H1 (cell line): ENCODE results near the gene BAD. TPM values are rescaled to one million over a fixed set of nuclear protein-coding genes. Genes with fewer than 3 reads are reported as not detected.

Experiments used
- CTCF ChIA-PET: fragments of 300-600 bp; sonication (Branson Sonifier 250); formaldehyde crosslinking; loops from one replicate; lab custom pipeline; 2021; ENCODE audit not compliant: partially characterized antibody; lab: Charles Lee
- POLR2A ChIA-PET: fragments of 300-600 bp; sonication (Branson Sonifier 250); formaldehyde crosslinking; loops from one replicate; lab custom pipeline; 2021; ENCODE audit warnings: inconsistent platforms; ENCODE audit not compliant: partially characterized antibody; lab: Charles Lee
- DNase-seq, 2 experiments: peaks; one replicate each; pipeline versions ENCODE4 v3.0.0 to v3.0.0-alpha.2; 2010 to 2022; ENCODE audit warnings: low spot score in 2 of 2, low read depth in 1 of 2, mixed read lengths in 1 of 2
- FAIRE-seq: peaks from 2 replicates; lab custom pipeline; 2011; peaks lifted over from hg19 to GRCh38; lab: Jason Lieb, UNC
- H2AFZ ChIP-seq: 2 replicates; pipeline ENCODE4 v1.8.1; 2012; ENCODE audit warnings: low read length, inconsistent platforms
- H2AK5ac ChIP-seq: 2 replicates; pipeline ENCODE4 v1.6.1; 2013; ENCODE audit warnings: low read depth, low read length
- H2BK120ac ChIP-seq: replicated peaks from 2 replicates; pipeline ENCODE3; 2013; ENCODE audit warnings: low read depth, low read length, inconsistent platforms
- H2BK12ac ChIP-seq: 2 replicates; pipeline ENCODE4 v1.6.1; 2013; ENCODE audit warnings: low read depth, low read length
- H2BK15ac ChIP-seq: 2 replicates; pipeline ENCODE4 v1.6.1; 2013; ENCODE audit warnings: low read length
- H2BK20ac ChIP-seq: 2 replicates; pipeline ENCODE4 v1.6.1; 2013; ENCODE audit warnings: low read length
- H2BK5ac ChIP-seq: 2 replicates; pipeline ENCODE4 v1.6.1; 2013; ENCODE audit warnings: low read depth, low read length
- H3K14ac ChIP-seq: 2 replicates; pipeline ENCODE4 v1.6.1; 2013; ENCODE audit warnings: inconsistent platforms; ENCODE audit not compliant: insufficient read length
- H3K18ac ChIP-seq: 2 replicates; pipeline ENCODE4 v1.6.1; 2013; ENCODE audit warnings: low read length; ENCODE audit errors: extremely low read depth
- H3K23ac ChIP-seq: 2 replicates; pipeline ENCODE4 v1.6.1; 2013; ENCODE audit warnings: inconsistent platforms; ENCODE audit not compliant: insufficient read length
- H3K23me2 ChIP-seq: 2 replicates; pipeline ENCODE4 v1.6.1; 2013; ENCODE audit warnings: low read depth, low read length
- H3K27ac ChIP-seq: 2 replicates; pipeline ENCODE4 v1.6.1; 2011; ENCODE audit warnings: low read depth, low read length, inconsistent platforms
- H3K27me3 ChIP-seq, 4 experiments: replicated peaks in 1 of 4; 1 replicate in 1 of 4; 2 replicates in 3 of 4; pipeline versions ENCODE4 v1.6.1 to v1.8.1; 2011 to 2013; ENCODE audit warnings: low read length in 3 of 4, mild to moderate bottlenecking in 3 of 4, inconsistent platforms in 2 of 4, mixed read lengths in 2 of 4, moderate library complexity in 1 of 4; ENCODE audit not compliant: control insufficient read depth in 3 of 4, insufficient read depth in 3 of 4; ENCODE audit errors: extremely low read depth in 1 of 4
- H3K36me3 ChIP-seq, 4 experiments: 2 replicates each; pipeline versions ENCODE4 v1.6.1 to v1.8.1; 2011 to 2013; ENCODE audit warnings: mild to moderate bottlenecking in 4 of 4, low read length in 3 of 4, moderate library complexity in 2 of 4, control low read depth in 1 of 4, inconsistent platforms in 1 of 4; ENCODE audit not compliant: insufficient read depth in 4 of 4, control insufficient read depth in 2 of 4
- H3K4ac ChIP-seq: replicated peaks from 2 replicates; pipeline ENCODE3; 2013; ENCODE audit warnings: low read length, low read depth, mixed read lengths, inconsistent platforms; ENCODE audit not compliant: insufficient read length
- H3K4me1 ChIP-seq, 4 experiments: replicated peaks in 1 of 4; 1 replicate in 1 of 4; 2 replicates in 3 of 4; pipeline versions ENCODE4 v1.6.1 to v1.8.1; 2011 to 2013; ENCODE audit warnings: low read length in 3 of 4, inconsistent platforms in 2 of 4, mixed read lengths in 1 of 4; ENCODE audit not compliant: insufficient read depth in 4 of 4, control insufficient read depth in 3 of 4
- H3K4me2 ChIP-seq, 2 experiments: 2 replicates each; pipeline versions ENCODE4 v1.6.1 to v1.8.1; 2011 to 2013; ENCODE audit warnings: low read depth in 2 of 2, low read length in 2 of 2, control low read depth in 1 of 2, inconsistent platforms in 1 of 2, mild to moderate bottlenecking in 1 of 2; ENCODE audit not compliant: insufficient read depth in 1 of 2
- H3K4me3 ChIP-seq, 4 experiments: fragments of 200-600, 300-600 bp in 1 of 4; sonication (generic), shearing (Covaris generic), sonication (Bioruptor Twin) in 1 of 4; 2 replicates each; pipeline versions ENCODE4 v1.5.1 to v1.8.1; 2011 to 2016; ENCODE audit warnings: low read length in 4 of 4, low read depth in 3 of 4, control low read depth in 2 of 4, inconsistent platforms in 2 of 4, mild to moderate bottlenecking in 2 of 4, mixed read lengths in 1 of 4, moderate library complexity in 1 of 4; ENCODE audit not compliant: insufficient read depth in 2 of 4; ENCODE audit errors: extremely low read depth in 1 of 4
- H3K56ac ChIP-seq: replicated peaks from 2 replicates; pipeline ENCODE3; 2013; ENCODE audit warnings: low read depth, mild to moderate bottlenecking, mixed read lengths, low read length, inconsistent platforms; ENCODE audit not compliant: insufficient read length
- H3K79me1 ChIP-seq: 2 replicates; pipeline ENCODE4 v1.6.1; 2013; ENCODE audit warnings: low read depth, low read length, control low read depth
- H3K79me2 ChIP-seq, 2 experiments: 2 replicates each; pipeline versions ENCODE4 v1.6.1 to v1.8.1; 2012 to 2013; ENCODE audit warnings: low read length in 2 of 2, mild to moderate bottlenecking in 2 of 2, inconsistent platforms in 1 of 2; ENCODE audit not compliant: insufficient read depth in 2 of 2, control insufficient read depth in 1 of 2
- H3K9ac ChIP-seq, 4 experiments: replicated peaks in 1 of 4; 1 replicate in 1 of 4; 2 replicates in 3 of 4; pipeline versions ENCODE4 v1.6.1 to v1.8.1; 2011 to 2013; ENCODE audit warnings: low read depth in 3 of 4, low read length in 3 of 4, control low read depth in 2 of 4, mild to moderate bottlenecking in 2 of 4, moderate library complexity in 2 of 4, inconsistent platforms in 1 of 4; ENCODE audit errors: extremely low read depth in 1 of 4
- H3K9me3 ChIP-seq, 2 experiments: 2 replicates each; pipeline versions ENCODE4 v1.6.1 to v1.8.1; 2012 to 2013; ENCODE audit warnings: mild to moderate bottlenecking in 2 of 2, moderate library complexity in 2 of 2, control low read depth in 1 of 2, inconsistent platforms in 1 of 2, low read depth in 1 of 2, low read length in 1 of 2, mixed read lengths in 1 of 2; ENCODE audit not compliant: insufficient read depth in 2 of 2
- H4K20me1 ChIP-seq, 2 experiments: replicated peaks in 1 of 2; 2 replicates each; pipeline versions ENCODE3 to v1.8.1; 2011 to 2013; ENCODE audit warnings: inconsistent platforms in 2 of 2, low read length in 2 of 2, mild to moderate bottlenecking in 1 of 2; ENCODE audit not compliant: insufficient read depth in 2 of 2, control insufficient read depth in 1 of 2
- H4K5ac ChIP-seq: 2 replicates; pipeline ENCODE4 v1.6.1; 2013; ENCODE audit warnings: low read length, low read depth, mixed read lengths, inconsistent platforms; ENCODE audit not compliant: insufficient read length
- H4K8ac ChIP-seq: 2 replicates; pipeline ENCODE4 v1.8.0; 2013; ENCODE audit warnings: mild to moderate bottlenecking, moderate library complexity, low read length, inconsistent platforms; ENCODE audit not compliant: insufficient read depth; ENCODE audit errors: extremely low read depth
- H4K91ac ChIP-seq: replicated peaks from 2 replicates; pipeline ENCODE3; 2013; ENCODE audit warnings: low read length, mixed read lengths, inconsistent platforms; ENCODE audit not compliant: insufficient read length
- CEBPB ChIP-seq: IDR thresholded peaks from 2 replicates; pipeline ENCODE4 v1.6.1; 2012; ENCODE audit warnings: low read depth, low read length
- WGBS, 2 experiments: shearing (Covaris generic) in 1 of 2; methylation state at CpG; one replicate each; pipeline versions ENCODE4 v1.1.6 to v1.1.7; 2013 to 2015; ENCODE audit warnings: low lambda C conversion rate in 2 of 2, mixed read lengths in 2 of 2, inconsistent platforms in 1 of 2, low coverage in 1 of 2, missing lambda C conversion rate in 1 of 2; ENCODE audit not compliant: insufficient replicate concordance in 2 of 2, insufficient coverage in 1 of 2, insufficient read length in 1 of 2; ENCODE audit errors: extremely low coverage in 1 of 2, missing lambda C conversion rate in 1 of 2; 5-methylcytosine and 5-hydroxymethylcytosine counted together
- polyA plus RNA-seq, 7 experiments: library from polyadenylated mRNA; depleted of rRNA in 3 of 7; stranded (reverse) in 5 of 7; unstranded in 2 of 7; fragments of >200 nt in 5 of 7; fragments of 200-250 nt in 2 of 7; gene quantifications; 1 replicate in 5 of 7; 2 replicates in 1 of 7; 4 replicates in 1 of 7; pipeline versions ENCODE4 v1.2.1 to v1.2.3, GENCODE V29; 2011 to 2013; ENCODE audit warnings: missing spikeins in 2 of 7, mixed read lengths in 2 of 7
- total RNA-seq: library from RNA; stranded (reverse); fragmentation: NEBNext Ultra II Directional; extraction: Animal tissue kit (Norgen Biotek cat#: 25700); gene quantifications from 2 replicates; pipeline ENCODE4 v1.2.1, GENCODE V29; 2021

Gene BAD
- total and polyA plus RNA-seq, 2 of the 8 experiments (the other 6 are each of a cell fraction or from before 2014, with no cell fraction given) = 23.1 to 33.7 TPM

- H3K56ac ChIP-seq = no peak overlapping the region
- H2BK5ac ChIP-seq = 0 out of 2 replicates have a peak overlapping the region, but pooled peaks have one; percentile 60
- FAIRE-seq = no peak
- H4K5ac ChIP-seq = no peak overlapping the region
- H3K4me1 ChIP-seq = peaks cover 0 to 8% (median 4%) of the 10 kb centered on the region in 4 experiments; a peak in 4 of 7 replicates
- peaks cover 10% of the 10 kb centered on the region; the same call in 1 of the 2 replicates for H3K23me2 ChIP-seq
- H3K23ac ChIP-seq = no peak overlapping the region
- no peak overlapping the region for H2BK12ac ChIP-seq
- H2BK15ac ChIP-seq = no peak overlapping the region
- no peaks in the 10 kb centered on the region; the same call in 1 of the 2 replicates for H3K79me1 ChIP-seq
- H3K18ac ChIP-seq = no peak overlapping the region
- no peak overlapping the region for H2BK20ac ChIP-seq
- H4K20me1 ChIP-seq = peaks cover 0 to 3% of the 10 kb centered on the region in 2 experiments
- H3K4me3 ChIP-seq = no peak overlapping the region
- no peak overlapping the region for H3K9ac ChIP-seq
- no peak overlapping the region for H3K4ac ChIP-seq
- peak overlapping the region; percentile 60 for H4K91ac ChIP-seq
- no peak overlapping the region for H2AK5ac ChIP-seq
- no peaks in the 10 kb centered on the region for H3K79me2 ChIP-seq
- H3K36me3 ChIP-seq = no peaks in the 10 kb centered on the region; a peak in 1 of 8 replicates
- no peak for TF ChIP-seq CEBPB
- H3K14ac ChIP-seq = no peak overlapping the region
- ChIA-PET CTCF (interaction anchor here (0.6 to 11.4 kb wide), 8 partner anchors 13 to 69 kb away, joined by 3 to 134 read pairs (median 5); partner anchors contain the start of genes CATSPERZ, ESRRA, PRDX5 and TRMT112), POLR2A (interaction anchor here (1.5 to 9.5 kb wide), 4 partner anchors 9 to 38 kb away, joined by 3 to 79 read pairs (median 28); partner anchors contain the start of genes ESRRA and PPP1R14B)
- peaks cover 0 to 7% (median 0%) of the 10 kb centered on the region in 4 experiments; a peak in 3 of 7 replicates for H3K27me3 ChIP-seq
- WGBS, 2 experiments = 93% methylated on average over 3 of the region's 3 CpGs; no CpG with 5 or more reads in 1 of the 2 experiments
- no peak overlapping the region; a peak in 1 of 4 replicates for H3K4me2 ChIP-seq
- DNase-seq = no peak
- no peak overlapping the region for H4K8ac ChIP-seq
- no peak overlapping the region for H2BK120ac ChIP-seq
- H3K9me3 ChIP-seq = no peaks in the 10 kb centered on the region
- H3K27ac ChIP-seq = no peak overlapping the region
- no peak overlapping the region for H2AFZ ChIP-seq
Observed at GRCh38 chr11:64283092-64283491, 1.4 kb downstream of the BAD start.
